Neural cell (in vitro differentiated cells): ENCODE measurements around the gene HS6ST3.

Experiments used
- EZH2 ChIP-seq: fragments of 200-600, 300-800 bp; shearing (Covaris generic), sonication (generic); IDR thresholded peaks from 2 replicates; pipeline ENCODE4 v1.6.1; 2014; ENCODE audit warnings: antibody characterized with exemption, low read length, borderline replicate concordance, mild to moderate bottlenecking; ENCODE audit not compliant: insufficient read depth, poor library complexity, severe bottlenecking
- MXI1 ChIP-seq: fragments of 450-650 bp; conservative IDR thresholded peaks from 2 replicates; pipeline ENCODE4 v1.6.1; 2014; ENCODE audit warnings: antibody characterized with exemption, mild to moderate bottlenecking; ENCODE audit not compliant: poor library complexity, severe bottlenecking
- RAD21 ChIP-seq: fragments of 450-650 bp; conservative IDR thresholded peaks from 2 replicates; pipeline ENCODE4 v1.6.1; 2014; ENCODE audit warnings: antibody characterized with exemption, mild to moderate bottlenecking, moderate library complexity

DNA sequence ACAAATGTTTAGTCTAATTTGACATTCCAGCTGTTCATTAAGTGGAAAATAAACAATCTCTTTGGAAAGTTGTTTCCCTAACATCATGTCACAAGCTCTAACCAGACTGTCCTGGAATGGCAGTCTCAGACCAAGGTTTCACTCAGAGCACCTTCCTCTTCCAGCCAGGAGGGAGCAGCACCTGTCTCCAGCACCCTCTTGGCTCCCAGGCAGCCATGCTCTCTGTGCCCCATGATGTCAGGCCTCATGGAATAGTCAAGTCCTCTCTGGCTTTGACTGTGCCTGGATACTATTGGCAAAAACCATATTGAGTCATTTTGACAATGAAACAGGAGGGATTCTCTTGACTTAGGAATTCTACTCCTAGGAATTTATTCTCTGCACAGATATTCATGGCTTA lies 733.0 kb downstream of the HS6ST3 start:
- TF ChIP-seq MXI1 (no peak), EZH2 (no peak), RAD21 (no peak)
